H9 (cell line): ENCODE measurements around the gene TUT7. TPM values are rescaled to one million over a fixed set of nuclear protein-coding genes. Genes with fewer than 3 reads are reported as not detected.

Experiments
- DNase-seq: peaks from one replicate; pipeline ENCODE4 v3.0.0-alpha.2; 2017
- H2AFZ ChIP-seq: one replicate; pipeline ENCODE4 v1.6.1; 2013; ENCODE audit warnings: mild to moderate bottlenecking, low read length, control low read depth, moderate library complexity
- H2AK5ac ChIP-seq: 2 replicates; pipeline ENCODE4 v1.6.1; 2013; ENCODE audit warnings: low read length, control low read depth, mixed read lengths; ENCODE audit not compliant: insufficient read length
- H2BK120ac ChIP-seq: one replicate; pipeline ENCODE4 v1.6.1; 2013; ENCODE audit warnings: low read depth, mild to moderate bottlenecking, low read length, control low read depth, inconsistent platforms; ENCODE audit not compliant: poor library complexity, severe bottlenecking
- H2BK12ac ChIP-seq: 2 replicates; pipeline ENCODE4 v1.6.1; 2013; ENCODE audit warnings: low read length, control low read depth, mixed read lengths, low read depth; ENCODE audit not compliant: insufficient read length
- H2BK15ac ChIP-seq: 2 replicates; pipeline ENCODE4 v1.6.1; 2013; ENCODE audit warnings: low read depth, low read length, control low read depth
- H2BK20ac ChIP-seq: one replicate; pipeline ENCODE4 v1.6.1; 2013; ENCODE audit warnings: low read depth, mild to moderate bottlenecking, low read length, control low read depth, inconsistent platforms; ENCODE audit not compliant: poor library complexity, severe bottlenecking
- H2BK5ac ChIP-seq: 2 replicates; pipeline ENCODE4 v1.6.1; 2013; ENCODE audit warnings: low read length, control low read depth, mixed read lengths; ENCODE audit not compliant: insufficient read length
- H3K14ac ChIP-seq: 2 replicates; pipeline ENCODE4 v1.6.1; 2013; ENCODE audit warnings: low read length, control low read depth; ENCODE audit not compliant: insufficient read depth
- H3K18ac ChIP-seq: 2 replicates; pipeline ENCODE4 v1.6.1; 2013; ENCODE audit warnings: low read depth, mild to moderate bottlenecking, mixed read lengths, low read length, control low read depth; ENCODE audit not compliant: insufficient read length
- H3K23ac ChIP-seq: 2 replicates; pipeline ENCODE4 v1.6.1; 2013; ENCODE audit warnings: low read length, control low read depth, mixed read lengths, low read depth; ENCODE audit not compliant: insufficient read length
- H3K23me2 ChIP-seq: 2 replicates; pipeline ENCODE4 v1.6.1; 2013; ENCODE audit warnings: low read depth, mild to moderate bottlenecking, mixed read lengths, low read length, control low read depth; ENCODE audit not compliant: insufficient read length, poor library complexity, severe bottlenecking
- H3K27ac ChIP-seq: 2 replicates; pipeline ENCODE4 v1.5.1; 2013; ENCODE audit warnings: low read length, control low read depth, mixed read lengths, low read depth; ENCODE audit not compliant: insufficient read length
- H3K27me3 ChIP-seq: 2 replicates; pipeline ENCODE4 v1.6.1; 2013; ENCODE audit warnings: low read length, control low read depth, inconsistent platforms; ENCODE audit not compliant: insufficient read depth
- H3K4ac ChIP-seq: 2 replicates; pipeline ENCODE4 v1.6.1; 2013; ENCODE audit warnings: low read depth, mild to moderate bottlenecking, control low read depth, inconsistent platforms, low read length, moderate library complexity
- H3K4me1 ChIP-seq: 2 replicates; pipeline ENCODE4 v1.6.1; 2013; ENCODE audit warnings: low read length, control low read depth, inconsistent platforms; ENCODE audit not compliant: insufficient read depth
- H3K4me2 ChIP-seq: 2 replicates; pipeline ENCODE4 v1.6.1; 2013; ENCODE audit warnings: low read length, control low read depth, mixed read lengths; ENCODE audit not compliant: insufficient read length, insufficient read depth
- H3K56ac ChIP-seq: 2 replicates; pipeline ENCODE4 v1.6.1; 2013; ENCODE audit warnings: low read depth, mild to moderate bottlenecking, mixed read lengths, low read length, control low read depth; ENCODE audit not compliant: insufficient read length
- H3K79me1 ChIP-seq: 2 replicates; pipeline ENCODE4 v1.6.1; 2013; ENCODE audit warnings: low read depth, mild to moderate bottlenecking, moderate library complexity, low read length, control low read depth, inconsistent platforms; ENCODE audit not compliant: insufficient read depth, poor library complexity, severe bottlenecking
- H3K79me2 ChIP-seq: 2 replicates; pipeline ENCODE4 v1.6.1; 2013; ENCODE audit warnings: low read length, control low read depth, inconsistent platforms; ENCODE audit not compliant: insufficient read depth
- H3K9ac ChIP-seq: 2 replicates; pipeline ENCODE4 v1.6.1; 2013; ENCODE audit warnings: low read length, control low read depth, mixed read lengths; ENCODE audit not compliant: insufficient read length; ENCODE audit errors: extremely low read depth
- H3K9me3 ChIP-seq: one replicate; pipeline ENCODE4 v1.6.1; 2013; ENCODE audit warnings: low read depth, low read length, inconsistent platforms; ENCODE audit not compliant: control insufficient read depth
- H3T11ph ChIP-seq: one replicate; pipeline ENCODE4 v1.6.1; 2013; ENCODE audit warnings: mild to moderate bottlenecking, low read length, control low read depth, inconsistent platforms
- H4K20me1 ChIP-seq: one replicate; pipeline ENCODE4 v1.6.1; 2013; ENCODE audit not compliant: control insufficient read depth, insufficient read length, insufficient read depth
- H4K5ac ChIP-seq: 2 replicates; pipeline ENCODE4 v1.6.1; 2013; ENCODE audit warnings: low read depth, mild to moderate bottlenecking, mixed read lengths, low read length, control low read depth; ENCODE audit not compliant: insufficient read length
- H4K8ac ChIP-seq: replicated peaks from 2 replicates; pipeline ENCODE4 v1.6.1; 2013; ENCODE audit warnings: low read length, control low read depth, mixed read lengths, low read depth; ENCODE audit not compliant: insufficient read length
- H4K91ac ChIP-seq: 2 replicates; pipeline ENCODE4 v1.6.1; 2013; ENCODE audit warnings: low read depth, mild to moderate bottlenecking, moderate library complexity, mixed read lengths, low read length, control low read depth; ENCODE audit not compliant: insufficient read length
- H3K27ac Mint-ChIP-seq, 3 experiments: 2 replicates in 2 of 3; 3 replicates in 1 of 3; pipeline ENCODE4 v1.8.0; 2020 to 2021; ENCODE audit warnings: mixed read lengths in 3 of 3, mild to moderate bottlenecking in 1 of 3, moderate library complexity in 1 of 3
- H3K27me3 Mint-ChIP-seq: 2 replicates; pipeline ENCODE4 v1.8.0; 2021; ENCODE audit warnings: low read depth, mild to moderate bottlenecking, moderate library complexity, mixed read lengths
- H3K36me3 Mint-ChIP-seq, 3 experiments: 2 replicates in 2 of 3; 3 replicates in 1 of 3; pipeline ENCODE4 v1.8.0; 2020 to 2021; ENCODE audit warnings: low read depth in 3 of 3, mixed read lengths in 3 of 3; ENCODE audit not compliant: insufficient read depth in 1 of 3
- H3K4me1 Mint-ChIP-seq, 2 experiments: 2 replicates each; pipeline ENCODE4 v1.8.0; 2020; ENCODE audit warnings: mixed read lengths in 2 of 2
- H3K4me3 Mint-ChIP-seq, 2 experiments: 2 replicates in 1 of 2; 3 replicates in 1 of 2; pipeline ENCODE4 v1.8.0; 2020 to 2021; ENCODE audit warnings: mild to moderate bottlenecking in 2 of 2, mixed read lengths in 2 of 2, moderate library complexity in 1 of 2
- H3K9me3 Mint-ChIP-seq, 2 experiments: 2 replicates in 1 of 2; 3 replicates in 1 of 2; pipeline ENCODE4 v1.8.0; 2020; ENCODE audit warnings: mild to moderate bottlenecking in 2 of 2, mixed read lengths in 2 of 2, moderate library complexity in 1 of 2
- CTCF ChIP-seq: fragments of 200-600 bp; sonication (generic); conservative IDR thresholded peaks from 3 replicates; pipeline ENCODE4 v1.8.0; 2021; ENCODE audit warnings: antibody characterized with exemption, mild to moderate bottlenecking
- WGBS: extraction: QIAGEN DNeasy Blood & Tissue Kit; methylation state at CpG from one replicate; pipeline ENCODE4 v1.1.7; 2013; ENCODE audit warnings: missing lambda C conversion rate, low lambda C conversion rate, mixed read lengths; ENCODE audit not compliant: insufficient read length; ENCODE audit errors: extremely low coverage; 5-methylcytosine and 5-hydroxymethylcytosine counted together
- total RNA-seq: library from RNA; stranded (reverse); gene quantifications from 2 replicates; pipeline ENCODE4 v1.2.1, GENCODE V29; 2021

TUT7 gene
- total RNA-seq, 1 experiment from 2014 or later, result 23.1 TPM

GRCh38 chr9:86246752-86247161 is 107.5 kb downstream of the TUT7 start:
- H4K91ac ChIP-seq, result no peak overlapping the region
- H2AK5ac ChIP-seq, result no peak overlapping the region
- Mint-ChIP-seq H3K36me3 (peaks cover 0 to 3% (median 1%) of the 10 kb centered on the region in 3 experiments; a peak in 1 of 7 replicates), H3K4me3 (no peak overlapping the region), H3K27ac (peak overlapping the region in 1 of 3 experiments; percentile 49; a peak in 2 of 7 replicates), H3K4me1 (peaks cover 6 to 7% of the 10 kb centered on the region in 2 experiments; a peak in 3 of 4 replicates), H3K27me3 (no peaks in the 10 kb centered on the region), H3K9me3 (peaks cover 2 to 3% of the 10 kb centered on the region in 2 experiments)
- no peak overlapping the region for H4K8ac ChIP-seq
- H2AFZ ChIP-seq, result no peak overlapping the region
- peak; percentile 41; the same call in 2 of the 3 replicates for TF ChIP-seq CTCF
- no peak overlapping the region for H3T11ph ChIP-seq
- no peaks in the 10 kb centered on the region for H3K23me2 ChIP-seq
- H3K4me2 ChIP-seq, result no peak overlapping the region
- DNase-seq, result peak; percentile 37
- no peak overlapping the region for H2BK20ac ChIP-seq
- H3K23ac ChIP-seq, result no peak overlapping the region
- no peak overlapping the region for H2BK15ac ChIP-seq
- H3K79me1 ChIP-seq, result no peaks in the 10 kb centered on the region
- H3K56ac ChIP-seq, result no peak overlapping the region
- H3K18ac ChIP-seq, result no peak overlapping the region
- H3K4me1 ChIP-seq, result no peaks in the 10 kb centered on the region
- H2BK12ac ChIP-seq, result no peak overlapping the region
- no peak overlapping the region for H2BK5ac ChIP-seq
- H3K9me3 ChIP-seq, result no peaks in the 10 kb centered on the region
- H4K5ac ChIP-seq, result no peak overlapping the region
- no peaks in the 10 kb centered on the region for H4K20me1 ChIP-seq
- no peak overlapping the region for H3K27ac ChIP-seq
- H3K27me3 ChIP-seq, result no peaks in the 10 kb centered on the region
- no CpG with 5 or more reads among the region's 6 CpGs for WGBS
- no peaks in the 10 kb centered on the region for H3K79me2 ChIP-seq
- no peak overlapping the region for H3K4ac ChIP-seq
- H3K9ac ChIP-seq, result no peak overlapping the region
- no peak overlapping the region for H2BK120ac ChIP-seq
- no peak overlapping the region for H3K14ac ChIP-seq
